RPMI8226 (cell line): Measurements from ENCODE around the gene FAM20C.
"Not testable (repeated sequence)": the region's sequence is repeated elsewhere in the genome, so short reads cannot be mapped to it uniquely, and the experiment has no call there.

Experiments used
- DNase-seq: peaks from one replicate; pipeline ENCODE4 v3.0.0-alpha.2; 2015

Gene FAM20C

GRCh38 chr7:297141-297540, 104.8 kb downstream of the FAM20C start:
- DNase-seq, result not testable (repeated sequence)

- DNase-seq, result no peak
These were observed 105.4 kb downstream of the FAM20C start for GRCh38 chr7:297611-298374.

GRCh38 chr7:298375-298702, 106.0 kb downstream of the FAM20C start:
- no peak for DNase-seq

GRCh38 chr7:298743-299142, 106.4 kb downstream of the FAM20C start:
- no peak for DNase-seq

- no peak for DNase-seq
These were observed 106.8 kb downstream of the FAM20C start for GRCh38 chr7:299169-299568.

GRCh38 chr7:299628-300027, 107.3 kb downstream of the FAM20C start:
- no peak for DNase-seq

GRCh38 chr7:300048-300447, 107.7 kb downstream of the FAM20C start:
- no peak for DNase-seq

GRCh38 chr7:300546-301290, 108.3 kb downstream of the FAM20C start:
- DNase-seq, result no peak

- no peak for DNase-seq
These were observed 109.1 kb downstream of the FAM20C start for GRCh38 chr7:301291-302053.

GRCh38 chr7:302054-302992, 110.0 kb downstream of the FAM20C start:
- no peak for DNase-seq

- DNase-seq, result no peak
These were observed 111.1 kb downstream of the FAM20C start for GRCh38 chr7:303425-303824.

GRCh38 chr7:303884-304573, 111.7 kb downstream of the FAM20C start:
- no peak for DNase-seq

GRCh38 chr7:304574-305409, 112.4 kb downstream of the FAM20C start:
- no peak for DNase-seq

- DNase-seq, result no peak
These were observed 113.2 kb downstream of the FAM20C start for GRCh38 chr7:305410-306151.

- DNase-seq, result no peak
These were observed 115.6 kb downstream of the FAM20C start for GRCh38 chr7:307970-308369.

GRCh38 chr7:309586-310228, 117.3 kb downstream of the FAM20C start:
- no peak for DNase-seq
